Mucosa of gallbladder (tissue), 1 donor: ENCODE results near the gene NPEPL1. TPM values are rescaled to one million over a fixed set of nuclear protein-coding genes. Genes with fewer than 3 reads are reported as not detected.

ENCODE experiments used
- DNase-seq: peaks from one replicate; pipeline ENCODE4 v3.0.0-alpha.2; 2020; ENCODE audit warnings: low spot score
- total RNA-seq: library from RNA; stranded (reverse); gene quantifications from one replicate; pipeline ENCODE4 v1.2.1, GENCODE V29; 2021
- donor health status: DM: no; HTN: no; CAD: no.

Gene NPEPL1
- total RNA-seq, 1 donor from 2014 or later: 39.1 TPM

GRCh38 chr20:58657986-58658385 lies 34.6 kb upstream of the NPEPL1 start:
- no peak for DNase-seq

DNA sequence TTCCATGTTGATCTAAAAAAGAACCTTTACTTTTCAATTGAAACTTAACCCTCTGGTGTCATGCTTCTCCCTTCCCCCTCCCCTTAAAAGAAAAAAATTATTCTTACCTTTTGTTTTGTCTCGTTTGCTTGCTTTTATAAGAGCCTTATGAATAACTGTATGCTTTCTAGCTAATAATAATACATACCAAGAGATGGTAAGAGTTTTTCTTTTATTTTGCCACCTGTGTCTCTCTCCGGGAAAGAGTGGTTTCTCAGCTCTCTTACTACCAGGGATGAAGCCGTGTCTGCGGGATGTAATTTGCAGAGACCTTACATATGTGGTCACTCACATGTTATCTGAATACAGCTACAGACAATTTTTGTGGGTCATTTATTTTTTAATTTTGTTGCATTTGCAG lies 33.8 kb upstream of the NPEPL1 start:
- no peak for DNase-seq

- no peak for DNase-seq
These were observed 32.8 kb upstream of the NPEPL1 start for GRCh38 chr20:58659841-58660240.

GRCh38 chr20:58660855-58661597 lies 31.6 kb upstream of the NPEPL1 start:
- DNase-seq: no peak

DNA sequence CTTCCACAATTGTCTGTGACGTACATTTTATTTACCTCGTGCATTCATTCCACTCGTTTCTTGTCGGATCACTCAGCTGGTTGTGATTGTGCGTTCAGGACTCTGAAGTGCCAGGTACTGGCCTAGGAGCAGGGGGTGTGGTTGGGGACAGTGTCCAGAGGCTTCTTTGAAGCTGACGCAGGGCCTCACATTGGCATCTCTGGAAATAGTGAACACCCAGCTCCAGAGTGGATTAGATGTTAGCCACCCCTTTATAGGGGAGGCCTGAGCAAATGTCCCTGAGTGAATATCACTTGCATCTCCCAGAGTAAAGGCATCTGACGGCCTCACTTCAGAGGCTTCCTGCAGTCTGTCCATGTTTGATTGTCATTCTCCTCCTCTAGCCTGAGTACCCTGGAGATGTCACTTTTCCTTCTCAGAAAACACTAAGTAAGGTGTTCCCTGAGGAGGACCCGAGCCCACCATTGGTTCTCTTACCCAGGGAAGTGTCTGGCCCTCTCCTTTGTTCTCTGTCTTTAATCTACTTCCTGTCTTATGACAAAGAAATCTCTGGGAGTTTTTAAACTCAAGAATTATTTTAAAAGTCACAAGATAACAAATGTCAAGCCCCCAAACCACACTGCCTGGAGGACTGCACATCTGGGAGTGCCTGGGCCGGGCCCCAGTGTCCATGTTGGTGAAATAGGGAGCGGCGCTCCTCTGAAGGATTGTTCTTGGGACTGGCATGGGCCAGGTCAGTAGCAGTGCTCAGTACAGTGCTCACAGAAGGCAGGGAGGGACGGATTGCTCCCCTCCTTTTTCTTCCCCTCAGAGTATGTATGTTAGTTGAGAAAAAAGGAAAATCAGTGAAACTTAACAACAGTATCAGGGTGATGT lies 30.8 kb upstream of the NPEPL1 start:
- no peak for DNase-seq

DNA sequence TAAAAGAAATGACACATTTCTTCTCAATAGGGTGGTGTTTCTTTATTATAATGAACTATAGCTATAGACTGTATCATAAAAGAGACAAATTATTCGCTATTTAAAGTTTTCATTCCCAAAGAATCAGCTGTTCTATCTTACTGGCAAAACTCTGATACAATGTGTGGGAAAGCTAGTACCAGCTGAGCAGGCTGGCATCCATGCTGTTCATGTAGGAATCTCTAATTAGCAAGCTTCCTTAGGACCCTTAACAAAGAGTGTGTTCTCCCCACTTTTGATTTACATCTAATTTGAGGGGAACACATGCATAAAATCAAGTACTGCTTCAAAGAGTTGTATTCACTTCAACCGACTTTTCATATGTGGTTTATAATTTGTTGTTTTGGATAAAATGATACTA lies 28.3 kb upstream of the NPEPL1 start:
- no peak for DNase-seq

DNA sequence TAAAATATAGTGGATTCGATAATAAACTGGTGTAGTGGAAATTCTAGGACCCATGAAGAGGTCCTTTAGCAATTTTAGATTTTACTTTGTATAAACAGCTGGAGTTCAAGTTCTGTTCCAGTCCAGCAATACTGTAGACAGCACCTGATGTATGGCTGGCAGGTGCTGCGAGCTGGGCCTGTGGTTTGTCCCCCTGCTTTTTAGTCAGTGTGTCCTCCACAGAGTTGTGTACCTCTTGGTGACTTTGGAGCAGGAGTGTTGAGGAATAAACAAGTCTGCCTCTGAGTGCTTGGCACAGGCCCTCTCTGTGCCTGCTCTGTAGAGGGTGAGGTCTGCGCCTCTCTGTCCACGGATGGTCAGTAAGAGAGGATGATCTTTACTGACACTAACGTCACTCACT lies 27.7 kb upstream of the NPEPL1 start:
- DNase-seq: no peak

- DNase-seq: no peak
These were observed 27.0 kb upstream of the NPEPL1 start for GRCh38 chr20:58665606-58666005.

DNA sequence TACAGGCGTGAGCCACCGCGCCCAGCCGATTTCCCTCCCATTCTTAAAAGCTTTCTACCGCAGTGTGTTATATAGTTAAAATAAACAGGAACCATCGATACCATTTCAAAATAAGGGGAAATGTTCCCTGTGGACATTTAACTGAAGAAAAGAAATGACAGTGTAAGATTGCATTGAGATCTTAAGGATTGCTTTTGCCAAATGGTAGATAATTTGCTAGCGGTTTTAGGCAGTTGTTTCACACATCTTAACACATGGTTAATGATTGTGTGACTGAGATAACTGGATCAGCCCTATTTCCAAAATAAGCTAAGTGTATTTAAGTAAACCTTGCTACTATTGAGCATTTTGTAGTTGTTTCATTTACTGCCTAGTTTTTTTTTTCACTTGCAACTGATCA lies 25.9 kb upstream of the NPEPL1 start:
- no peak for DNase-seq

DNA sequence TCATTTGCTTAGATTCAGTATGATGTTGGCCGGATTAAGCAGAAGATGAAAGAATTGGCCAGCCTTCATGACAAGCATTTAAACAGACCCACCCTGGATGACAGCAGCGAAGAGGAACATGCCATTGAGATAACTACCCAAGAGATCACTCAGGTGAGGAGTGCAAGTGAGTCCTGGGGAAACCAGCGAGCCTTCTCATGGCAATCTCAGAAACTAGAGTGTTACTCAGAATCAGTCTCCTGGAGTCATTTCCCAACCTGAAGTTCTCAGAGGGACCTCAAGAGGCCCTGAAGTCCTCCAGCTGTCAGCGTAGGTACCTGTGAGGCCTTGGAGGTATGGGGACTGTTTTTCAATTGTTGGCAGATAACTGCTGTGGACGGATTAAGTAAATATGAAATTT lies 24.6 kb upstream of the NPEPL1 start:
- no peak for DNase-seq

DNA sequence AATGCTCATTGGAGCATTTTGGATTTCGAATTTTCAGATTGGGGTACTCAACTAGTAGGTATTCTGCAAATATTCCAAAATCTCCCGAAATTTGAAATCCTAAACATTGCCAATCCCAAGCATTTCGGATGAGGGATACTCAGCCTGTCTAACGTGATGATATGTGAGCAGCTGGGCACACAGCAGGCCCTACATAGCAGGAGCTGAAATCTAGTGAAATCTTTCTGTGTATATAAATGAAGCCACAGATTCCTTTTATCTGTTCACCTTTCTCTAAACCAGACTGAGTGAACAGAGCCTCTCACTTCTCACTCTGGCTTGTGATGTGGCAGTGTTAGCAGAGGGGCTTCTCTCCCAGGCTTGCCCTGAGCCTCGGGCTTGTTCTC lies 23.7 kb upstream of the NPEPL1 start:
- DNase-seq: no peak

DNA sequence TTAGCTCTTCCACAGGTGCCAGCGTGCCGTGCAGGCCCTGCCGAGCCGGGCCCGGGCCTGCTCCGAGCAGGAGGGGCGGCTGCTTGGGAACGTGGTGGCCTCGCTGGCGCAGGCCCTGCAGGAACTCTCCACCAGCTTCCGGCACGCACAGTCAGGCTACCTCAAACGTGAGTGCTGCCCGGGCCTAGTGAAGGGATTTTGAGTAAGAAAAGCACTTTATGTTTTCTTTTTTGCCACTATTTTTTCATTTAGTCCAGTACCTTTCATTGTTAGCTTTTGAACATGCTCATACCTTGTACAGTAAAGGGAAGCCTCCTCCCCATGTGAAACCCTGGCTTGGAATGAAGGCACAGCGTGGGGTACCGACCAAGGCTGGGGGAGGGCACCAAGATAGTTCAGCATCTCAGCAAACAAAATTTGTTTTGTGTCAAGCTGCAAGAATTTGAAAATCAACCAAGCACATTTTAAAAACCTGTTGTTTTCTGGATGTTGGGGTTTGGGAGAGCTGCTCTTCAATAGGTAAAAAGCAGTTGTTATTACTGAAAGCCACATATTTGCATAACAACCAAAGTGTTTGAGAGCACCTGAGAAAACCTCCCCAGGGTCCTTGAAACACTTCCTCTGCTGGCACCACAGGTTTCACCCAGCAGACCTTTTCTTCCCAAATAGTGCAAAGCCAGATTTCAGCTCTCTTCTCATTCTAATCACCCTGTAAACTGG lies 23.2 kb upstream of the NPEPL1 start:
- DNase-seq: no peak

- DNase-seq: no peak
These were observed 22.5 kb upstream of the NPEPL1 start for GRCh38 chr20:58670102-58670501.

DNA sequence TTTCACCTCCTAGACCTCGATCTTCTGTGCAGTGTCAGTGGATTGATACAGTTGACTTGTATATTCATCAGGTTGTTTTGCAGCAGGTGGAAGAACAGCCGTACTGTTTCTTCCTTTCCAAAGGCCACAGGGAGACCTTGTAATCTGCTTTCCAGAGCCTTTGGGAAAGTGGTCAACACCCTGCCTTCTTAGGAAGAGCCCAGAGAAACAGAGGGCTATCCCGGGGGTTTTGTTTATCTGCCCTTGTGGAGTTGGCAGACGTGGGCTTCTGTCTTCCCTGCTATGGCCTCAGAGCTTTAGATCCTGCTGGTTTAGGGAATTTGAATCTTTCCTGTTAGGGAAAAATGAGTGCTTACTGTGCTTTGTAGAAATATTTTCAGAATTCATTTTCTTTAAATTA lies 21.9 kb upstream of the NPEPL1 start:
- DNase-seq: no peak

GRCh38 chr20:58673119-58673518 lies 19.5 kb upstream of the NPEPL1 start:
- DNase-seq: no peak

GRCh38 chr20:58675146-58675584 lies 17.4 kb upstream of the NPEPL1 start:
- no peak for DNase-seq

GRCh38 chr20:58675641-58676040 lies 17.0 kb upstream of the NPEPL1 start:
- DNase-seq: no peak

GRCh38 chr20:58676161-58676560 lies 16.4 kb upstream of the NPEPL1 start:
- no peak for DNase-seq

DNA sequence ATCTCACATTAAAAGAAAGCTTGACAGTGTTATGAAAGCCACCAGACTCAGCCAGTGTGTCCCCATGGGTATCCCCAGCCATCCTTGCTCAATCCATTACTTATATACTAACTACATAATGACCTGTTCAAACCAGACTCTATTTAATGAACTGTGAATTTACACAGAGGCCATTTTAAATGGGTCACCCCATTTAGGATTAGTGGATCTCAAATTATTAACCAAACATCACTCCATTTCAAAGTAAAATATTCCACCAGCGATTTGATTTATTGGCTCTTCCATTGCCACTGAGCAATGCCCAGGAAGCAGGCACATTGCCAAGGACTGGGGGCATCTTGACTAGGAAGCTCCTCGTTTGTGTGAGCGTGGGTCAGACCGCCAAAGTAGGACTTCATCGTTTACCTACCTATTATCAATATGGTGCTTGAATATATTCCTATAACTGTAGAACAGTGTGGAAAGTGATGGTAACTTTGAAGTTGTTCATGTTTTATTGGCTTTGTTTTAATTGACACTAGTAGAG lies 15.5 kb upstream of the NPEPL1 start:
- no peak for DNase-seq

- DNase-seq: no peak
These were observed 14.8 kb upstream of the NPEPL1 start for GRCh38 chr20:58677808-58678207.

DNA sequence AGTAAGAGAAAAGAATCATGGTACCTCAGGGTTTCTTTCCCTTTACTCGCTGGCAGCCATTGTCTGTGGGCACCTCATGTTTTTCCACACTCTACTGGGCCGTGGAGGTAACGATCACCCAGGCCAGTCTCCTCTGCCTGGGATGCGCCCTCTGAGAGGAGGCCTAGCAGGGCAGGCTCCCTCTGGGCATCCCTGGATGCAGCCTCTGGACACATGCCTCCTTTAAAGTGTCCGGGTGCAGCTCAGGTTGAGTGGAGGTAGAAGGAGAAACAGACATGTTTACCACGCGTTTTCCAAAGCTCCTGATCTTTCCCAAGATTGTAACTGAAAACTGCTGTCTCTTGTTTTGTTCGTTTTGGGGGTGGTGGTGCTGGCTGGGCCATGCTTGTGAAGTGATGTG lies 13.8 kb upstream of the NPEPL1 start:
- DNase-seq: no peak
